Breast epithelium (tissue), 3 donors: ENCODE results near the gene DCST2.

Experiments
- POLR2A ChIP-seq: fragments of 450-650 bp; IDR thresholded peaks from one replicate; pipeline ENCODE4 v1.6.1; 2016; ENCODE audit warnings: antibody characterized with exemption, mild to moderate bottlenecking, moderate library complexity
- POLR2AphosphoS5 ChIP-seq, 3 donors: sonication (generic); formaldehyde crosslinking; IDR thresholded peaks; one replicate each; pipeline ENCODE4 v1.6.1; 2017; ENCODE audit warnings: antibody characterized with exemption in 3 of 3
- TF ChIP-seq, protein P1 (sequence below), 3 donors: fragments of 450-650 bp; IDR thresholded peaks; one replicate each; pipeline ENCODE4 v1.5.1; 2016 to 2017; ENCODE audit warnings: antibody characterized with exemption in 3 of 3, mild to moderate bottlenecking in 3 of 3, moderate library complexity in 3 of 3

GRCh38 chr1:154982341-154982740 is 51.2 kb downstream of the DCST2 start:
- TF ChIP-seq, protein P1, sequence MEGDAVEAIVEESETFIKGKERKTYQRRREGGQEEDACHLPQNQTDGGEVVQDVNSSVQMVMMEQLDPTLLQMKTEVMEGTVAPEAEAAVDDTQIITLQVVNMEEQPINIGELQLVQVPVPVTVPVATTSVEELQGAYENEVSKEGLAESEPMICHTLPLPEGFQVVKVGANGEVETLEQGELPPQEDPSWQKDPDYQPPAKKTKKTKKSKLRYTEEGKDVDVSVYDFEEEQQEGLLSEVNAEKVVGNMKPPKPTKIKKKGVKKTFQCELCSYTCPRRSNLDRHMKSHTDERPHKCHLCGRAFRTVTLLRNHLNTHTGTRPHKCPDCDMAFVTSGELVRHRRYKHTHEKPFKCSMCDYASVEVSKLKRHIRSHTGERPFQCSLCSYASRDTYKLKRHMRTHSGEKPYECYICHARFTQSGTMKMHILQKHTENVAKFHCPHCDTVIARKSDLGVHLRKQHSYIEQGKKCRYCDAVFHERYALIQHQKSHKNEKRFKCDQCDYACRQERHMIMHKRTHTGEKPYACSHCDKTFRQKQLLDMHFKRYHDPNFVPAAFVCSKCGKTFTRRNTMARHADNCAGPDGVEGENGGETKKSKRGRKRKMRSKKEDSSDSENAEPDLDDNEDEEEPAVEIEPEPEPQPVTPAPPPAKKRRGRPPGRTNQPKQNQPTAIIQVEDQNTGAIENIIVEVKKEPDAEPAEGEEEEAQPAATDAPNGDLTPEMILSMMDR (IDR thresholded peaks at IDR 0.05), result no peak
- TF ChIP-seq POLR2AphosphoS5 (IDR thresholded peaks at IDR 0.05) (no peak), POLR2A (no peak)
